GM18858 (cell line): Measurements from ENCODE around the gene CSGALNACT2.

Experiments
- ATAC-seq: cut with Tn5 transposase; IDR thresholded peaks from one replicate; pipeline ENCODE4 v1.9.1; 2021; ENCODE audit not compliant: unreplicated experiment

Gene CSGALNACT2

DNA sequence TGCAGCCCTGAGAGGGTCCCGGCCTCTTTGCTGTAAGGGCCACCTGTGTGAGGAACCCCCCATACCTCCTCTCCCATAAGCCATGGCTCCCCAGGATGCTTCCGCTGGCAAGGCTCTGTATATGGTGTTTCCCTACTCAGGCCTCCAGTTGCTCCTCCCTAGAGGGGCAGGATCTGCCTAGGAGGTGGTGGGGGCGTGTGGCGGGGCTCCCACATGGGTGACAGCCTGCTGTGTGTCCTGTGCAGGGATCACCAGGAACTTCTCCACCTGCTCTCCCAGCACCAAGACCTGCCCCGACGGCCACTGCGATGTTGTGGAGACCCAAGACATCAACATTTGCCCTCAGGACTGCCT, 25.7 kb upstream of the CSGALNACT2 start:
- ATAC-seq, result no peak

DNA sequence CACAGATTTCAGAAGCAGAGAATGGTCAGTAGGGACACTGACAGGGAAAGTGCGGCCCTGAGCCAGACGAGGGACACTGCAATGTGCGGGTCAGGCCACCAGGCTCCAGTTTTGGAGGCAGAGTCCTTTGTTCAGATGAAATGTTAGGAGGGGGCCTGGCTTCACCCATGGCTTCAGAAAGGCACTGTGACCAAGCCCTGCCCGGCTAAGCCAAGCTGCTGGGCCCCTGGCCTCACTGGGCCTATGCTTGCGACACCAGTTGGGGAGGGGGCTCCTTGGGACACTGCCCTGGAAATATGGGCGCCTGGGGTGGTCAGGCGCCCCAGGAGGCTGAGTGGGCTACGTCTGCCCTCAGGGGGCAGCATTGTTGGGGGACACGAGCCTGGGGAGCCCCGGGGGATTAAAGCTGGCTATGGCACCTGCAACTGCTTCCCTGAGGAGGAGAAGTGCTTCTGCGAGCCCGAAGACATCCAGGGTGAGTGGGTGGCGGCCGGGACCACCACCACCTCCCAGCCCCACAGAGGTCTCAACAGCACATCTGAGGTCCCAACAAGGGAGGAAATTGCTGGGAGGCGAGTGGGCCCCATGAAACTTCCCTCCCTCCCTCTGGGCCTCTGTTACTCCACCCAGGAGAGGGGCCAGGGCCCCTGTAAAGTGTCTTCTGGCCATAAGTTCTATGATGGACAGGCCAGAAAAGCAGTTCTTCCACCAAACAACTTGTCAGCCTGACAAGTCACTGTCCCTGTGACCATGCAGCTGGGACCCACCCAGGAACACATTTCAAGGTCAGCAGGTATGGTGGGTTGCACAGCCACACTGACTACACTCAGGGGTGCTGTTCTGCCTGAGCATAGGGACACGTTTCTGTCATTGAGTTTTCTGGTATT, 24.8 kb upstream of the CSGALNACT2 start:
- no peak for ATAC-seq

DNA sequence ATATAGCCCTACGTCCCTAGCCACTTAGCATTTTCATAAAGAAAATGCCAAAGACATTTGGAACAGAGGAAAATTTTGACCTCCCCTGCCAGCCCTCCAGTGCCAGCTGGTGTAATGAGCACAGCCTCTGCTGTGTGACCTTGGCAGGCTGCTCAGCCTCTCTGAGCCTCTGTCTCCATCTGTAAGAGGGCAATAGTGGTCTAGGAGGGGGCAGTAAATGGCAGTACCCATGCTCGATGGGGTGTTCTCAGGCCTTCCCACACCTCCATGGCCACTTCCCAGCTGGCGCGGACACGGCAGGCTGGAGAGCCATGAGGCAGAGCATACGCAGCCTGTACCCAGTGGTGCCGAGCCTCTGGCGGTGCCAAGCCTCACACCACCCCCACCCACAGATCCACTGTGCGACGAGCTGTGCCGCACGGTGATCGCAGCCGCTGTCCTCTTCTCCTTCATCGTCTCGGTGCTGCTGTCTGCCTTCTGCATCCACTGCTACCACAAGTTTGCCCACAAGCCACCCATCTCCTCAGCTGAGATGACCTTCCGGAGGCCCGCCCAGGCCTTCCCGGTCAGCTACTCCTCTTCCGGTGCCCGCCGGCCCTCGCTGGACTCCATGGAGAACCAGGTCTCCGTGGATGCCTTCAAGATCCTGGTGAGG, 24.0 kb upstream of the CSGALNACT2 start:
- ATAC-seq, result no peak

DNA sequence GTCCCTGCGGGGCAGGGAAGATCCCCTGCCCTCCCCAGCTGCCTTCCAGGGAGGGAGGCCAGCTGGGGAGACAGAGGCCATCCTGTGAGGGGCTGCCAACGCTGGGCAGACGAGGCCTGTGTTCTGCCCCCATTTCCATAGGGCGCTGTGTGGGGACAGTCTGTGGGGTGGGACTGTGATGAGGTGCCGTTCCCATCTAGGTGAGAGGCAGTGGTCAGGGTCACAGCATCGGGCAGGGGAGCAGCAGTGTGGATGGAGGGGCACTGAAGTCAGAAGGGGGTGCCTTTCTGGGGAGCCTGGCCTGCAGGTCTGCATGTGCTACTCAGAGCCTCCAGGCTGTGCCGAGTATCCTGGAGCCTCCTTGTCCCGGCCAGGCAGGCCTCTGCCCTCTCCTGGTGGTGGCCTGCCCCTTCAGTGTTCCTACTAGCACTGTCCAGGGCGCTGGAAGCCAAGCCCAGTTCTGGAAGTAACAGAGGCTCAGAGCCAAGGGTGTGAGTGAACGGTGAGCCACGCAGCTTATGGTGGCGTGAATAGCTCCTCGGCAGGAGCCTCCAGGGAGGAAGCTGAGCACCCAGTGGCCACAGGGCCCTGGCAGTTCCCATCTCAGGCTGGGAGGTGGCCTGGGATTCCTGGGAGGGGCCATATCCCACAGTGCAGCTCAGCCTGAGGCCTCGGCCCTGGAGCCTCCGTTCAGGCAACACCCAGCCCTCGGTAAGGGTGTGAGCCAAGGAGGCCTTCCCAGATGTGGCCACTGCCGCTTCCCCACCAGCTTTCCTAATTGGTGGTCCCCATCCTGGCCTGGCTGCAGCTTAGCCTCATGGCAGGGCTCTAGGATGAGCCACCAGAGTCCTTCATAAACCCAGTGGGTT, 23.3 kb upstream of the CSGALNACT2 start:
- ATAC-seq, result no peak

DNA sequence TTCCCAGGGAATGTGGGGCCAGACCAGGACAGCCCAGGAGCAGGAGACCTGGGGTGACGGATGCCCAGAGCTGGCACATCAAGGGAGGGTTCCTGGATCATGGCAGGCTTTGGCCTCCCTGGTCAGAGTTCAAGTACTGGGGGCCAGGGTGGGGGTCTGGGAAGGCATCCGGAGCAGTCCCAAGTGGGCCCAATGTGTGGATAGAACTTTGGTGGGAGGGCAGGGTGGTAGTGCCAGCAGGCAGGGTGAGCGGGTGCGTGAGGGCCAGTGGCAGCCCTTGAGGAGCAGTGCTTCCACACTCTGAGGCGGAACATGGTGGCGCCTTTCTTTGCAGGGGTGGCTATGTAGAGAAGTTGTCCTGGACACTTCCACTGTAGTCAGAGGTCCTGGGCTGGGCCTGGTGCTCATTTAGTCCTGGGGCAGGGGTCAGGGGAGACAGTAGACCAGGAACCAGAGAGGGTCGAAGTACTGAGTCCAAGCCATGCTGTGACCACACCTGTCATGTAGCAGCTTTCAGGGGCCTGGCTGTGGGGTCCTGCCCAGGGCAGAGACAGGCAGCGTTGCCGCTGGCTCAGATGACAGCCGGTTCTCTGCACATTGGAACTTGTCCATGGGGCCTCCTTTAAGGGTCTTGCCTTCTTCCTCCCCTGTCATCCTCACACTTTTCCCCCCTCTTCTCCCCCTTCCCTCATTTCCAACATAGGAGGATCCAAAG, 22.2 kb upstream of the CSGALNACT2 start:
- ATAC-seq, result no peak

DNA sequence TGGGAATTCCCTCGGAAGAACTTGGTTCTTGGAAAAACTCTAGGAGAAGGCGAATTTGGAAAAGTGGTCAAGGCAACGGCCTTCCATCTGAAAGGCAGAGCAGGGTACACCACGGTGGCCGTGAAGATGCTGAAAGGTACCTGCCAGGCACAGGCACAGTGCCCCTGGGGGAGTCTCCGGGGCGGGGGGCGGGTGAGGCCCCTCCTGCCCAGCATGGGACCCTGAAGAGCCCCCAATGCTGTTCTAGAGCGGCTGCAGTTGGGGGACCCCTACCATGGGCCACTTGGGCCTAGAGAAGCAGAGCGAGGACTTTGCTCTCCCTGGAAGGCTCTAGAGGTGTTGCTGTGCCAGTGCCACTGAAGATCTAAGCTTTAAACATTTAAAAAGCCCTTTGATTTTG, 21.6 kb upstream of the CSGALNACT2 start:
- ATAC-seq, result no peak

DNA sequence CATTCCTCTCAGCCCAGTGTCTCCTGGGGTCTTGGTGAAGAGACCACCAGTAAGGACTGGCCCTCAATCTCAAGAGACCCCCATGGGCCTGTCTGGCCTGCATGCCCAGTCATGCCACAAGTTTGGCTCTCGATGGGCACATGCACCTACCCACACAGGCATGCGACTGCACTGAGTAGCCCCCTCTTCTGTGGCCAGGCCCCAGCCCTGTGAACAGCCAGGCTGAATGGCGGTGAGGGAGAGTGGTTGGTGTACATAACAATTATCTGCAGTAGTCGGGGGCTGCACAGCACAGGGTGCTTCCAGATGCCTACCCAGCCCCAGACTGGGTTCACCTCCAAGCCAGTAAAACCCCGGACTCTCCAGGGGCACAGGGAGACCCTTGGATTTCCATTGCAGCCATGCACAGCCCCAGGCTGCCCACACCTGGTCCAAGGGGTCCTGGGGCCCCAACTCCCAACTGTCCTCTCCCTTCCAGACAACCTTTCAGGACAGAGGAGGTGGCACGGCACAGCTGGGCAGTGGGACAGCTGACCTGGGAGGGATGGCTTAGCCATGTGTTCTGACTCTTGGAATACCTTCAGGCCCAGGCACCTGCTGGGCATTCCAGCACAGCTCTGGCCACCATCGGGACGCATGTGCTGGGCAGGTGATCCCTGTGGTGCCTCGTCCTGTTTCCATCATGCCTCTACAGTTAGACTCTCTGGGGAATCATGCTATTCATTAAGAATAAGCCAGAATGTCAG, 21.0 kb upstream of the CSGALNACT2 start:
- no peak for ATAC-seq

DNA sequence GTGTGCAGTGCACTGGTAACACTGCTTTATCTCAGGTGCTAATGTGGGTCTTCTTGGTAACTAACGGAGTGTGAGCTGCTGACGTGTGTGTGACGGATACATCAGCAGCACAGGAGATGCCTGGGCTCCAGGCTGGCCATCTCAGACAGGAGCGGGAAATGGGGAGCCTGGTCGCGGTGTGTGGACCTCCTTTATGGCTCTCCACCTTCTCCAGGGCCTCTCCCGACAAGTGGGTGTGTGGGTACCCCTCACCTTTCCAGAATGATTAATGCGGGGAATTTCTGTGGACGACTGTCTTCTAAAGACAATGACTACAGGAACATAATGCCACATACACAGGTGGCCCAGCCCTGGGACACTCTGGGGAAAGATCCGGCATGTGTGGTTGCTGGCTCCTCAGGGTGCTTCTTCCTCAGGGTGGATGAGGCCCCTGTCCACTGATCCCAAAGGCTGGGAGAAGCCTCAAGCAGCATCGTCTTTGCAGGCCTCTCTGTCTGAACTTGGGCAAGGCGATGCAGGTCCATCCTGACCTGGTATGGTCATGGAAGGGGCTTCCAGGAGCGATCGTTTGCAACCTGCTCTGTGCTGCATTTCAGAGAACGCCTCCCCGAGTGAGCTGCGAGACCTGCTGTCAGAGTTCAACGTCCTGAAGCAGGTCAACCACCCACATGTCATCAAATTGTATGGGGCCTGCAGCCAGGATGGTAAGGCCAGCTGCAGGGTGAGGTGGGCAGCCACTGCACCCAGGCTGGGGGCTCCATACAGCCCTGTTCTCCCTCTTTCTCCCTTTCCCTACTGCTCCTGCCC, 20.3 kb upstream of the CSGALNACT2 start:
- no peak for ATAC-seq

DNA sequence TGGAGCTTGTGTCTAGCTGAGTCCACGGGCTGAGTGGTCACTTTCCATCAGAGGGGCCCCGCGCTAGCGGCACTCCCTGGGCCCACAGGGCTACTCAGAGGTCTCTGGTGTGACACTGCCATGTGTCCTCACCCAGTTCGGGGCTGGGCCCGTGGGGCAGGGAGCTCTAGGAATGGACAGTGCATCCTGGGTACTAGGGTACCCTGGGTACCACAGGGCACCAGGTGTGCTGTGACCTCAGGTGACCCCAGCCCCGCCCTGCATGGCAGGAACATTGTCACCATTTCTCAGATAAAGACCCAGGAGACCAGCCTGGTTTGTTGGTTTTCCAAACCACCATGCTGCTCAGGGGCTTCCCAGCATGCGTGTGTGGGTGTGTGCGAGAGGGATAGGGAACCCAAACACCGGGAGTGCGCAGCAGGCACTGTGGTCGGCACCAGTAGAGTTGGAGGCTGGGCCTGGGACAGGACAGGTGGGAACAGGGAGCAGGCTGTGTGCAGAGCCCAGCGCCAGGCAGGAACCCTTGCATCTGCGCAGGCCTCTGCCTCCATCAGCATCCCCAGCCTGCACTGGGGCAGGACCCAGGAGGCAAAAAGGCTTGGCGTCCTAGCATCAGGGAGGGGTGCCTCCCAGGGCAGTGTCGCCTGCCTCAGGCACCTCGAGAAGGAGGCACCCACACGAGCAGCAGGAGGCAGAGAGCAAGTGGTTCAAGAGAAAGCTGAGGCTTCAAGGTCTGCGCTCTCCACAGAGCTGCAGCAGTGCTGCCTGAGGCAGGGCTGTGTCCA, 19.4 kb upstream of the CSGALNACT2 start:
- no peak for ATAC-seq

DNA sequence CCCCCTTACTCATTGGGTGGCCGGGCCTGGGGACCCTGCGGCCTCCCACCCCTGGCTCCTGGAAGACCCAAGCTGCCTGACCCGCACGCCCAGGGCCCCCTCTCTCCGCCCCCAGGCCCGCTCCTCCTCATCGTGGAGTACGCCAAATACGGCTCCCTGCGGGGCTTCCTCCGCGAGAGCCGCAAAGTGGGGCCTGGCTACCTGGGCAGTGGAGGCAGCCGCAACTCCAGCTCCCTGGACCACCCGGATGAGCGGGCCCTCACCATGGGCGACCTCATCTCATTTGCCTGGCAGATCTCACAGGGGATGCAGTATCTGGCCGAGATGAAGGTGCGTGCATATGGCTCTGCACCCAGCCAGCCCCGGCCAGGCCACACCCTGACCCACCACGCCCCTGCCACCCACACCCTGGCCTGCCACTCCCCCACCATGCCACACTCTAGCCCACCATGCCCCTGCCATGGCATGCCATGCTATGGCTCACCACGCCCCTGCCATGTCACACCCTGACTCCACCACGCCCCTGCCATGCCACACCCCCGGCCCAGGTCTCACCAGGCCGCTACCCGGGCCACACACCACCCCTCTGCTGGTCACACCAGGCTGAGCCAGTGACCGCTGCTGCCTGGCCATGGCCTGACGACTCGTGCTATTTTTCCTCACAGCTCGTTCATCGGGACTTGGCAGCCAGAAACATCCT, 18.7 kb upstream of the CSGALNACT2 start:
- no peak for ATAC-seq

DNA sequence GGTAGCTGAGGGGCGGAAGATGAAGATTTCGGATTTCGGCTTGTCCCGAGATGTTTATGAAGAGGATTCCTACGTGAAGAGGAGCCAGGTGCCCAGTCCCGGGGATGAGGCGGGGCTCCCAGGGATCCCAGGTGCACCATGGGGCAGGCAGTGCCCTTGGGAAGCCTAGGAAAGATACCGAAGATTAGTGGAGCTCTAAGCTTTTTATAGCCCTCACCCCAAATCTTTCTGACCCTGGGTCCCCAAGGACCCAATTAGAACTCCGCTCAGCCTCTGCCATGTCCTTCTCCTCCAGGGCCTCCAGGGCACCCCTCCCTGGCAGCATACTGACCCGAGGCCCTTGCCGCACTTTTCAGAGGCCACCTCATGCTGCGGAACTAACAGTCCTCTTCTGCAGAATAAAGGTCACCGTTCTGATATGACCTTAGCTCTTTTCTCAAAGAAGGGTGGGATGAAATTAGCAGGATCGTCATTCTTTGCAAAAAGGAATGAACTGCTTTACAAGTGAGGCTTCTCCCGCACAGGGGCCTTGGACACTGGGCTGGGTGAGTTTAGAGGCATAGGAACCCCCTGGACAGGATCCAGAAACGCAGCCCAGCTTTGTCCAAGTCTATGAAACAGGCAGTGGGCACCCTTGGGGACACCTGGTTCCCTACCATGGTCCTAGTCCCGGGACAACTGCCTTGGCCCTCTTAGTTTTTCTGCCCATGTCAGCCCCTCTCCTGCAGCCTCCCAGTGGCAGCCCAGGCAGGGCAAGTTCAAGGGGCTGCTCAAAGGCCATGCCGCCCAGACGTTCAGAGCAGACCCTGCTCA, 17.9 kb upstream of the CSGALNACT2 start:
- ATAC-seq, result no peak

DNA sequence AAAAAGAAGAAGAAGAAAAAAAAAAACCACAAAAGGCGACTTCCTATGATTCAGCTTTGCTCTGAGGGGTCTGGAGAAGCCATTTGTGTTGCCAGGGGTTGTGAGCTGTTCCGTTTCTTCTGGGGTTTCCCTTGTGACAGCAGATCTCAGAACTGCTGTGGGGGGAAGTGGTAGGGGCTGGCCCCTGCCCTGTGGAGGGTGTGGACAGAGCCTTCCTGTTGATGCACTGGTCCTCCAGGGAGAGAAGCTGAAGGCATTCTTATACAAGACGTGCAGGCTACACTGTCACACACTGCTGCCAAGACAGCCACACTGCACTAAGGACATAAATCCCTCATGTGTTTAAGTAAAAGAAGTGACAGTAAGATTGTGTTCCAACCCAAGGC, 17.3 kb upstream of the CSGALNACT2 start:
- ATAC-seq, result peak; percentile 91

DNA sequence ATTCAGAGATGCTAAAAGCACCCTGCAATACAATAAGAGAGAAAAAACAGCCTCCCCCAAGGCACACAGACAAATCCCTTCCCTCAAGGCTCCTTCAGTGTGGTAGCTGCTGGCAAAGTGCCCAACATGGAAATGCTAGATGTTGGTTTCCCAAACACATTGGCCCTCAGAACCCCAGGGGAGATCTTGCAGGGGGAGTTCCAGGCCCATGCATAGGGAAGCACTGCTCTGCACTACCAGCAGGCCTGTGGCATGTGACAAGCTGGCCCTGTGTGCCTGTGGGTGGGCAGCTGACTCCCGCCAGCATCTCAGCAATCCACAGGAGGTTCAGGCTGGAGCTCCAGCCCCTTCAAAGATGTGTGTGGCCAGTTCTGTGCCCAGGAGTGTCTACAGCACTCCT, 16.8 kb upstream of the CSGALNACT2 start:
- no peak for ATAC-seq

DNA sequence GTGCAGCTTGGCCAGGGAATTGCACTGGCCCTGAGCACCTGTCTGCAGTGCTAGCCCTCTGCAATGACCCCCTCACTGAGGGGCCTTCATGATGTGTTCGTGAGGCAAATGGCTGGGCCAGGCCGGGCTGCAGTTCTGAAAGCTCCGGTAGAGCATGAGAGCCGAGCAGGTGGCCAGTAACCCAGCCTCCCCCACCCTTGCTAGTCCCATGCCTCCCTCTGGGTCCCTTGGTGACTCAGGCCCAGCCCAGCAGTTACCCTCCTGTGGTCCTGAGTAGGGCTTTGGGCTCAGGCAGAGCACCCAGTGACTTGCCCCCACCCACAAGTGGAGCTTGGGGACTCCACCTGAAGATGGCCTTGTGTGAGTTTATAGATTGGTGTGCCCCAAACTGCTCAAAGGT, 16.1 kb upstream of the CSGALNACT2 start:
- ATAC-seq, result no peak

DNA sequence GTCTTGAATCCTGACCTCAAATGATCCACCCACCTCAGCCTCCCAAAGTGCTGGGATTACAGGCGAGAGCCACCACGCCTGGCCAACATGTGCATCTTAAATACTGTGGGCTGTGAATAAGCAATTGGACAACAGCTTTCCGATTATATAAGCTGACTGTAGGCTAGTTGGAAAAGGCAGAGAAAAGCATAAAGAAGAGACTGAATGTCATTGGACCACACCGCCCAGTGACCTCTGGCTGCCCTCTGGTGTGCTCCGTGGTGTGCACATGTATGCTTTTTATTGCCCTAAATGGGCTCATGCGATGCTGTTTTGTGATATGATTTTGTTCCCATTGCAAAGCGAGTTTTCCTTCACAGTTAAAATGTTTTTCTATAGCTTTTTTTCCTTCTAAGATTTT, 15.4 kb upstream of the CSGALNACT2 start:
- ATAC-seq, result no peak

DNA sequence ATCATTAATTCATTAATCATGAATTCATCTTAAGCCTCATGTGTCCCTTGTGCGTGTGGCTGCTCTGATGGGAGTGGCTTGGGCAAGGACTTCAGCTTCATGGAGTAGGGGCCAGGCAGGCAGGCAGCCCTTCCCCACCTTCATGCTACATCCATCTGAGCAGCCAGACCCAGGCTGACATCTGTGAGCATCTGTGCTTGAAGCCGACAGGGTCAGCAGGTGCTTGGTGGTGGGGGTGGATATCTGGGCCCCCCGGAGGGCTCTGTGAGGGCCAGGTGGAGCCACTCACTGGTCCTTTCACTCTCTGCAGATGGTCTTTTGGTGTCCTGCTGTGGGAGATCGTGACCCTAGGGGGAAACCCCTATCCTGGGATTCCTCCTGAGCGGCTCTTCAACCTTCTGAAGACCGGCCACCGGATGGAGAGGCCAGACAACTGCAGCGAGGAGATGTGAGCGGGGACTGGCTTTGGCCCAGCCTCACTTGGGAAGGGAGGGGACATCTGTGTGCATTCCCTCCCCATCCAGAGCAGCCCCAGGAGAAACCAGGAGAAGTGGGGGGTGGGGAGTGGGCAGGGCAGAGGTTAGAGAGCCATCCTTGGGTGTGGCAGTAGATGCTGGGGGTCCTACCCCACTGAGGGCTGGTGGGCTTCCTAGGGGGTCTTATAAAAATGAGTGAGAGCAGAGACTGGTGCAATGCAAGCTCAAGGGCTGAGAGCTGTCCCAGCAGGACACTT, 14.7 kb upstream of the CSGALNACT2 start:
- ATAC-seq, result no peak

DNA sequence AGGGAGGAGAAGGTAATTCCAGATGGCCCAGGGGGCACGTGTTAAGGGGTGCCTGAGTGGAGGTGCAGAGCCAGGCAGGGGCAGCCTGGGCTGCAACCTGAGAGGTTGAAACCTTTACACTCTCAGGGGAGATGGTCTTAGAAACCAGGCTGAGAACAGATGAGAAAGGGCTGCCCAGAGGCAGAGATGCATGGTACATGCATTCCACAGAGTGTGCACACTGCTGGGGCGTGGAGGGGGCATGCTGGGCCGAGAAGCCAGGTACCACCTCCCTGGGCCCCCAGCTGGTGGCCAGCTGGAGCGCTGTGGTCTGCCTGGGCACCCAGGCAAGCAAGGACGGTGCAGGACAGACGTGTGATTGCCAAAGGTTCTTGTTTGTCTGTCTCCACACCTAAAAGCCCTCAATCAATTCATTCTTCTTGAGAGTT, 14.1 kb upstream of the CSGALNACT2 start:
- ATAC-seq, result no peak
